SW480 (cell line): ENCODE results near the gene CCDC83.
A peak's percentile ranks its signal among the peaks of the same experiment; 100 is the strongest.

ENCODE experiments used
- DNase-seq: peaks from one replicate; pipeline ENCODE4 v3.0.0-alpha.2; 2016; ENCODE audit warnings: low spot score

Gene CCDC83

DNA sequence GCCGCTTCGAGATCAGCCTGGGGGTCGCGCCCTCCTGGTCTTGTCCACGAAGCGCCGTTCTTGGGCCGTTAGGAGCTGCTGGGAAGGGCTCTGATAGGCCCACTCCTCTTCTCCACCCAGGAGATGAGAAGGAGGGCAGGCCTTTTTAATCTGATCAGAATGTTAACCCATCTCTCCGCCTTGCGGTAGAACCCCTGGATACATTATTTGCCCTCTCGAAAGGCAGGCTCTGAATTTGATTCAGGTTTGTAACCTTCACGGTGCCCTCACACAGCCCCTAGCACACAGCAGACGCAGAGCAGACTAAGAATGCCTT lies at the start of gene CCDC83:
TSS of gene CCDC83 (plus strand) at position 43 of the 316 bp plus-strand sequence. CDS start 9,741 bp downstream, outside the sequence.
- DNase-seq: no peak

DNA sequence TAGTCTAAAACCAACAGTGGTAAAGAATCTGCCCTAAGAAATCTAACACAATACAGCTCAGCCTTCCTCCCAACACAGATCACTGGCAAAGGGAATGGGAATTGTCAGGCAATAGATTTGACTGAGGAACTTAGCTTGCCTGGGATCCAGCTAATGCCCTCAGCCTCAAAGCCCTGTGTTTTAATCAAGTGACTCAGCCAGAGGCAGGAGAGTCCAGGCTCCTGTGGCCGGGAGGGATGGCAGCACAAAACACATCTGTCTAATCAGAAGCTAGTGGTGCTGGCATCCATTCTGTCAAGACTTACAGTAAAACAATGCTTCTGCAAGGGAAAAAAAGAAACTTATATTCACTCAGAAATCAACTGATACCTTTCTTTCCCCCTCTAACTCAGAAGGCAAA lies 49.8 kb upstream of the CCDC83 start:
- DNase-seq: no peak

- no peak for DNase-seq
These were observed 49.2 kb upstream of the CCDC83 start for GRCh38 chr11:85806016-85806415.

GRCh38 chr11:85806876-85807275 lies 48.3 kb upstream of the CCDC83 start:
- DNase-seq: no peak

DNA sequence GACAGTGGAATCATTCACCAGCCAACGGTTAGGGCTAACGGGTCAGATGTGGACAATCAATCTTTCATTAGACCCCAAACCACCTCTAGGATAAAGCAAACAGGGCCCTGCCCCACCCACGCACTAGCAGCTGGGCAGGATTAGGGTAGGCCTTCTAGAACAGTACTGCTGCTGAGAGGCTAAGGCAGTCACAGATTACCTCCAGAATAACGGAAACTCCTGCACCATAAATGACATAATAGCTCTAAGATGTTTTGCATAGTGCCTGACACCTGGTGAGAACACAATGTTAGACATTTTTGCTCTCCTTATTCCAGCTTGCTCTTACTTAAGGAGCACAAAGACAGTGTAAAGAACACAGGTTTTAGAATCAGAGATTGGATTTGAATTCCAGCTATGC lies 46.0 kb upstream of the CCDC83 start:
- DNase-seq: no peak

- DNase-seq: peak; percentile 27
These were observed 45.3 kb upstream of the CCDC83 start for GRCh38 chr11:85809863-85810262.

DNA sequence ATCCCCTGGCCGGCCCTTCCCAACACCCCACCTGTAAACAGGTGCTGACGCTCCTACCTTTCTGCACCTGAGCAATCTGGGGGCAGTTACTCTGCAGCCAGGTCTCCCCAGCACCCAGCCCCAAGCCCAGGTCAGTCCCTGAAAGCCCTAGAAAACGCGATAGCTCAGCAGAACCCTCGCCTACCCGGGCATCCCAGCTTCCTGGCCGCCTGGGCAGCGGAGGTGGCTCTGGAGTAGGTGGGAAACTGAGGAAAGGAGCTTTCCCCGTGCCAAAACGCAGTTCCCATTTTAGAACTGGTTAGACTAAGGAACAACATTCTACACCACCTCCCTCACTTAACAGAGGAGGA lies 44.7 kb upstream of the CCDC83 start:
- no peak for DNase-seq

- DNase-seq: peak; percentile 44
These were observed 44.1 kb upstream of the CCDC83 start, which contains the start of gene SYTL2 for GRCh38 chr11:85810871-85811611. TSS of gene SYTL2 (minus strand) at chr11:85811141. CDS start at chr11:85757725, 53,416 bp downstream.

DNA sequence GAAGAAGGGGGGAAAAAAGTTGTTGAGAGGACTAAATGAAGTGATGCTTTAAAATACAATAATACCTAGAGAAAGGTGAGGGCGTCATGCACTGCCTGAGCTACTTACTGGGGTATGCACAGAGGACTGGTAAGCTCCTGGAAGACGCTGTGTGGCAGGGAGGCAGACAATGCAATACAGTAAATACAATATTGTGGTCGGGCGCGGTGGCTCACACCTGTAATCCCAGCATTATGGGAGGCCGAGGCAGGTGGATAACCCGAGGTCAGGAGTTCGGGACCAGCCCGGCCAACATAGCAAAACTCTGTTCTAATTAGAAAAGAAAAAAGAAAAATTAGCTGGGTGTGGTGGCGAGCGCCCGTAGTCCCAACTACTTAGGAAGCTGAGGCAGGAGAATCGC lies 43.6 kb upstream of the CCDC83 start:
- no peak for DNase-seq

DNA sequence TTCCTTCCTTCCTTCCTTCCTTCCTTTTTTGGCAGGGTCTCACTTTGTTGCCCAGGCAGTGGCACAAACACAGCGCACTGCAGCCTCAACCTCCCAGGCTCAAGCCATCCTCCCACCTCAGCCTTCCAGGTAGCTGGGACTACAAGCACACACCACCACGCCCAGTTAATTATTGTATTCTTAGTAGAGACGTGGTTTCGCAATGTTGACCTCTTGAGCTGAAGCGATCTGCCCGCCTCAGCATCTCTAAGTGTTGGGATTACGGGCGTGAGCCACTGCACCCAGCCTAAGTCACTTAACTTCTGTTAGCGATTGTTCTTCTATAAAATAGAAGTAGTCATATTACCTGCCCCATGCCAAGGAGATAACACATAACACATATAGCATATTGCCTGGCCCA lies 41.5 kb upstream of the CCDC83 start:
- DNase-seq: no peak

GRCh38 chr11:85815186-85815931 lies 39.8 kb upstream of the CCDC83 start:
- peak; percentile 43 for DNase-seq

GRCh38 chr11:85819441-85819840 lies 35.7 kb upstream of the CCDC83 start:
- no peak for DNase-seq

DNA sequence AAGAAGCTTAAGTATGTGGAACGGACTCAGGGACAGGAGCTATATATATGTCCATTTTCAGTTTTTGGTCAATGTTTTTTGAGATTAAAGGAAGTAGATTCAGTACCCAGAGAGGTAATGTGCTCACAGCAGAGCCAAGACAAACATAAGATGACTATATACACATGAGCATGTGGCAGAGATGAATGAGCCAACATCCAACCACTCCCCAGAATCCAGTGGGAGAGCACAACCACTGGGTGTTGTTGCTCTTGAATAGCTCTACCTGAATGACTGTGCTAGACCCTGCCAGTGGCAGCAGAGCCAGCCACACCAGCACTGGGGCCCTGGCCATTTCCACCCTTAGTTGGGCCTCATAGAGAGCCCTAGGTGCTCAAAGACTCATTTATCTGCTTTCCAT lies 33.5 kb upstream of the CCDC83 start:
- DNase-seq: no peak

DNA sequence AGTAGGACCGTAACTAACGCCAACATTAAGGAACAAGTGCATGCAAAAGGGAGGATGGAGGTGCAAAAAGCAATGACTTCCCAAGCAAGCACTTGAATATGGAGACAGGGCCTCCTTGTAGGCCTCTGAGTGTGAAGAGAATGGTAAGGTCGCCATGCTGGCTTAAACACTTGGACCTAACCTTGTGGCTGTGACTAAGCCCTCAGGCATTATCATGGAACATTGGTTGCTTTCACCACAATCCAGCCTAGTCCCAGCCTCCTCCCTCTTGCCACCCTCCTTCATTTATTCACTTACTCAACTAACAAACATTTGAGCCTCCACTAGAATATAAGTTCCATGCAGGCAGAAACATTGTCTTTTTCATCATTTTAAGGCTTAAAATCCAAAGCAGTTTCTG lies 32.4 kb upstream of the CCDC83 start:
- DNase-seq: peak; percentile 22

DNA sequence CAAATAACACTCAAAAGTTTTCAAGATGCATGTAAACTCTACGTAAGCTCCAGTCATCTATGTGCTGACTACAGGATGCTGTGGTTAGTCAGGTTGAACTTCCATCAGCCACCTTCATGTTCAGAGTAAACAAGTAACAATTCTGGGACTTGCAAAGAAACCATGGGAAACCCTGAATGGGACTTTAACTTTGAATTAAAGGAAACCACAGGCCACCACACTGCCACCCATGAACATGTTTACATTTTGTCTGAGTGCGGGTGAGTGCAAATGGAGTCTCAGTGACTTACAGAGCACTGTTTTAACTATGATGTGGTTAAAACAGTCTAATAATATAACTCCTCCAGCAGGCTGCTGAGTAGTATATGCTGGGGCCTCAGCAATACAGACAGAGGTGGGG lies 31.4 kb upstream of the CCDC83 start:
- peak; percentile 82 for DNase-seq

DNA sequence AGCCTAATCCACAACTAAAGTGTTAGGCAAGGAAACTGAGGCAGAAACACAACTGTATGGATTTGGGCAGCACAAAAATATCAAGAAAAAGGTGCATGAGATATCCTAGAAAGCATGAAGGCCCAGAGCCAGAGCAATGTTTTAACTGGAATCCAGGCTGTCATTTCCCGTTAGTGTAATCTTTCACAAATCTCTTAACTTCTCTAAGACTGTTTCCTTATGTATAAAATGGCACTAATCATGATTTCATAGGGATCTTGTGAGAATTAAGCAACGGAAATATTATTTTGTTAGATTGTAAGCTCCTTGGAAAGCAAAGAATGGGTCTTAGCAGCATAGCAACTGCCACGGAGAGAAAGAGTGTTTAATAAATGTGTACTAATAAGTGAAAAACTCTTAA lies 29.6 kb upstream of the CCDC83 start:
- DNase-seq: no peak

DNA sequence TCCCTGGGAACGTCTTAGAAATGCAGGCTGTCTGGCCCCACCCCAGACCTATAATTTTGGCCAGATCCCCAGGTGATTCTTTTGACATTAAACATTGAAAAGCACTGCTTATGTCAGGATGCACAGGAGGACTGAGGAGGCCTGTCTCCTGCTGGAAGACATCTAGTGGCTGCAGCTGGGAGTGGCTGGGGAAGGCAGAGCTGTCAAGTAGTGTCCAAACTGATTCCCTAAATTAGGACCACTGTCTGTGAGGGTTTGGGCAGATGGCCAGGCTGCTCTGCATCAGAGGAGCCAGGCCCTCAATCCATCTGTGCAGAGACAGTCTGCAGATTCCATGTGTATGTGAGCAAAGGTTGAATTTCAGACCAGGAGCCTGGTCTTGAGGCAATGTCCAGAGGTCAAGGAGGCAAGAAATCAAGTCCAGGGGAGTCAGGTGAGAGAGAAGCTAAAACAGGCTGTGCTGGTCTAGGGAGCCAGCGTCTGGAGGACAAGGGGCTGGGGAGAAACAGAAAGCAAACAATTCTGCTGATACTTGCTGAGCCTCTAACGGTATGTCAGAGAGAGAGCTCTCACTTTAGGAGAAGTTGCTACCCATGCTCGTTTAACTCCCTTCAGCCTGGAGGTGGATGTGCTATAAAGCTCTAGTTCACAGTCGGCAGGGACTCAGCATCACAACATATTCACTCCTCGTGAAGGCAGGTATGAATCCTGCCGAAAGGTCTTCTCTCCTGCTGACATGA lies 28.9 kb upstream of the CCDC83 start:
- DNase-seq: peak; percentile 35

GRCh38 chr11:85827748-85828639 lies 27.2 kb upstream of the CCDC83 start:
- DNase-seq: peak; percentile 54

DNA sequence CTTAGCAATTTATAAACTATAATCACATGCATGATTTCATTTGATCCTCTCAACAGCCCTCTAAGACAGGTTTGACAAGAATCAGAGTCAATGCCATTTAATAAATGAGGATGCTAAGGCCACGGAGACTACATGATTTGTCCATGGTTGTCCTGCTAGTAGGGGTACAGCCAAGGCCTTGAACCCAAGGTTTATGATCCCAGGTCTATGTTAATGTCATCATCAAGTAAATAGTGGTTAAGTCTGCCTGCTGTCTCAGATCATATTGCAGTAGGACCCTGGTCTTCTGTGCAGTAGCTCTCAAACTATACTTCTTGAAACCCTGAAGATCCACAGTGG lies 26.6 kb upstream of the CCDC83 start:
- no peak for DNase-seq

- DNase-seq: no peak
These were observed 26.0 kb upstream of the CCDC83 start for GRCh38 chr11:85829172-85829571.

GRCh38 chr11:85831050-85831449 lies 24.1 kb upstream of the CCDC83 start:
- no peak for DNase-seq

DNA sequence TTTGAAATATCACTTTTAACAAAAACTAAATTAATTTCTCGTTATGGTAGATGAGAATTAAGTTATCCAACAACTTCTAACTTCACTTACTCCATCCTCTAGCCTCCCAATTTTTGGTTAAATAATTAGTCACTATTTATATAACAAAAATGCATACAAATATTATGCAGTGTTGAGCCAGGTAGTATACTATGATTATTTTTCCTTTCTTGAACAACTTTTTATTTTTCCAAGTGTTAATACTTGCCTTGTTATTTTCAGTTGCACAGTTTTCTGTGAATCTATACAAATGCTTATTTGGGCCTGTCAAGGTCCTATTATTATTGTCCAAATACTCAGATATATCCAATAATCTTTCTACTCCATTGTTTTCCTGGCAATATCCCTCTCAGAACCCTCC lies 19.9 kb upstream of the CCDC83 start:
- DNase-seq: no peak
